A204.1 (cell line): Measurements from ENCODE around the gene RPS6KA5.

Experiments used
- FAIRE-seq: peaks from 2 replicates; lab custom pipeline; 2012; peaks lifted over from hg19 to GRCh38; lab: Jason Lieb, UNC

RPS6KA5 gene

DNA sequence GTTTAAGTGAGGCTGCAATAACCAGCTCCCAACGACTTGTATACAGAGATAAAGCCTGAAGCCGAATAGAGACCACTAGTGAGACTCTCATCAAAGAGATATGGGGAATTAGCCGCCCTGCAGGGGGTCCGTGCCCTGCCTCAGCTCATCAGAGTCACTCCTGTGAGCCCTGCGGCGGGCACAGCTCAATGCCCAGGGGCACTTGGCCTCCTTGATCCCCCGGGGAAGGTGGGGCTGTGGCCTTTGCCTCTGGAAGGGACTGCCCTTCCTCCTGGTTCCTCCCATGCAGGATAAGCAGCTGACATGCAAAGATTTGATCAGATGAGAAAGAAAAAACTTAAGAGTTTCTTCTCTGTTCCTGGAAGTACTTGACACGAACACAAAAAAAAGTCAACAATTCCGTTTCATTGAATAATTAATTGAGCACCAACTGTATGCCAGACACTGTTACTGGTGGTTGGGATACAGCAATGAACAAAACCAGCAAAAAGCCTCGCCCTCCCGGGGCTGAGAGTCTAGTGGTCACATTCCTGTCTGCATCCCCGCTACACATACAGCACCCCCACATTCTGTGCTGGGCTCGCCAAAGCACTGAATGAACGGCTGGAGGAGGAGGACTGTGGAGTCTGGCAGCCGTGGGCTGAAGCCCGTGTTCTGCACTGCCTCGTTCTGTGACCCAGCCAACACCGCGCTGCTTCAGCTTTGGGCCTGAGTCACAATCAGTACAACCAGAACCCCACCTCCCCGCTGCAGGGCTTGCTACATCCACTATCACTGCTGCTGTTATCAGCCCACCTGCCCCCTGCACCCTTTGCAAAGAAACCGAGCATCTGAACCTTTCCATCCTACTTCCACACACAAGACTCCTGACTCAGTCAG is 254.5 kb downstream of the RPS6KA5 start:
- no peak for FAIRE-seq

DNA sequence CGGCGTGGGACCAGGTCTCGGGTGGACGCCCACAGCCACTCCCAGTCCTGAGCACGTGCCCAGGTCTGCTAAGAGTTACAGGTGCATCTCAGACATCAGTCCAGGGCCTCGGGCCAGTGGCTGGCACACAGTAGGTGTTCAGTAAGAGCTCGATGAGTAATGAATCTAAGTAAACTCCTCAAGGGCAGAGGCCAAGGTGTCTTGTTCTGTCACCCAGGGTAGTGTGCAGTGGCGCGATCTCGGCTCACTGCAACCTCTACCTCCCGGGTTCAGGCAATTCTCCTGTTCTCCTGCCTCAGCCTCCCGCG is 255.4 kb downstream of the RPS6KA5 start:
- no peak for FAIRE-seq

DNA sequence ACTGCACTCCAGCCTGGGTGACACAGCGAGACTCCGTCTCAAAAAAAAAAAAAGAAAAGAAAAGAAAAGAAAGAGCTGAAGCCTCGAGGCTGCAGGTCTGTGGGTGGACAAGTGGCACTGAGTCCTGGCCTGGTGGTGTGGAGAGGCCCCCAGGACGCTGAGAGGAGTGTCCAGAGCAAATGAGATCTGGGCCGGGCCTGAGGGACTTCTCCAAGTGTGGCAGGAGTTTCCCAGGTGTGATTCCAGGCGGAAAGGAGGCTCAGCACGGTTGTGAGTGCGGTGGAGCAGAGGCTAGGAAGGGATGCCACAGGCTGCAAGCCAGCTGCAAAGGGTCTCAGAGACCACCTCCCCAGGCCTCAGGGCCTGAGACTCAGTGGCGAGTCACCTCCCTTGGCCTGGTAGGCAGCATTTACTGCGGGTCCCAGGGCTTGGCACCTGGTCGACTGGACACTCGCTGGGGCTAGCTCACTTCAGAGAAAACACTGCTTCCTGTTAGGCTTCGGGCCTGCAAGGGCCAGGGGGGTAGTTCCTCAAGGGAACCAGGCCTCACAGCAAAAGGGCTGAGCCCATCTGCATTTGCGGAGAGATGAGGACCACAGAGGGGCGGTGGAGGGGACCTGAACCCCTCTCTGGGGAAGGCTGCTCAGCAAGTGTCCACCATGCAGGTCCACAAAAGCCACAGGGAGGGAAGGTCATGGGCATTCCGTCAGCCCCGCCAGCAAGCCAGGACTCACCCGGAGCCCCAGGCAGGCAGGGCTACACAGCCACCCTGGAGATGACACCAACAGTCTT is 256.0 kb downstream of the RPS6KA5 start:
- FAIRE-seq = no peak

DNA sequence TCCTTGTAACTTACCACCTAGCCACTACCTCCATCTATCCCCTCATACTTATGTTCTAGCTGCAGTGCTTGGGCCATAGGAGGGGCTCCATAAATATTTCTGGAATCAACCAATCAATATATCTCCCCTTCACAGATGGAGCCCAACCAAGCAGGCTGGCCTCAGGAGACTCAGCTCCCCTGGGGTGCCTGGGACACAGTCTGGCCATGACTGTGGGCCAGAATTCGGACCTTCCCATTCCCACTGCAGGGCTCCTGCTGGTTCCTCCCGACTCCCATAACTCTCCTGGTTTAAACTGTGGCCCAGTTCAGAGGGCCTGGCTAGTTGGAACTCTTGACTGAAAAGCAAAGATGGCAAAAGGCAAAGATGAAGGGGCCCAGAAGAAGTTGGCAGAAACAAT is 257.2 kb downstream of the RPS6KA5 start:
- no peak for FAIRE-seq

DNA sequence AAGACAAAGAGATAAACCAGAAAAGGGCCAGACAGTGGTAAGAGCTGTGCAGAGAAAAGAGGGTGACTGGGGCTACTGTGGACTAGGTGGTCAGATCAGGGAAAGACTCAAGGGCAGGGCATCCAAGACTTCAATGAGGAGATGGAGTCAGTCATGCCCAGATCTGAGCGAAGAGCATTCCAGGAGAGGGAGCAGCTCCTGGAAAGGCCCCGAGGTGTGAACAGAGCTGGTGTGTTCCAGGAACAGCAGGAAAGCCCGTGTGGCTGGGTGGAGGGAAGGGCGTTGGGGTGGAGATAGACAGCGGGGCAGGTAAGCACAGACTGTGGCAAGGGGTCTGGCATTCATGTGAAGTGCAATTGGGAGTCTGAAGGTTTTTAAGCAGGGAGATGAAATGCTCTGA is 261.0 kb downstream of the RPS6KA5 start:
- no peak for FAIRE-seq

DNA sequence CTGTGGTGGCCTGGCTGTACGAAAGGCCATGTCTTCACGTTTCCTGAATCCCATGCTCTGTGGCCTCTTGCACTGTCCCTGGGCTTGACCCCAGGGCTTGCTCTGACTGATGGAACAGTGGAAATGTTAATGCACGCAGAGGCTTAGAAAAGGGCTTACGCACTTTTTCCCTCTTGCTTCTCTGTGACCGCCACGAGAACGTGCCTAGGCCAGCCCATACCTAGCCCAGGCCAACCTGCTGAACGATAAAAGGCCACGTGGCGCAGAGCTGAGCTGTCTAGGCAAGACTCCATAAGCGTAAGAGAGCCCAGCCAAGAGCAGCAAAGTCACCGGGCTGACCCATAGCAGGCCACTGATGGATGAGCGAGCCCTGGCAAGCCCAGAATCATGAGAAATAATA is 262.5 kb downstream of the RPS6KA5 start:
- FAIRE-seq = no peak
